Loucy (cell line): ENCODE measurements around the gene CELA2B.
"Not testable (repeated sequence)": the region's sequence is repeated elsewhere in the genome, so short reads cannot be mapped to it uniquely, and the experiment has no call there.

Experiments
- H2AFZ ChIP-seq: fragments of 200-600 bp; sonication (generic); 2 replicates; pipeline ENCODE4 v1.6.0; 2016; ENCODE audit warnings: antibody characterized with exemption, mild to moderate bottlenecking, low read length, moderate library complexity
- H3F3A ChIP-seq: fragments of 200-600 bp; 2 replicates; pipeline ENCODE4 v1.6.0; 2016; ENCODE audit warnings: antibody characterized with exemption, low read depth, mild to moderate bottlenecking
- H3K27me3 ChIP-seq: fragments of 200-600 bp; sonication (generic); 2 replicates; pipeline ENCODE4 v1.6.1; 2014; ENCODE audit warnings: low read length, mild to moderate bottlenecking; ENCODE audit not compliant: insufficient read depth, poor library complexity, severe bottlenecking
- H3K36me3 ChIP-seq: fragments of 200-600 bp; sonication (generic); 2 replicates; pipeline ENCODE4 v1.6.1; 2016; ENCODE audit warnings: low read length; ENCODE audit not compliant: insufficient read depth
- H3K4me1 ChIP-seq: fragments of 200-600 bp; sonication (generic); 2 replicates; pipeline ENCODE4 v1.5.1; 2014; ENCODE audit warnings: low read length, mild to moderate bottlenecking; ENCODE audit not compliant: insufficient read depth, poor library complexity, severe bottlenecking
- H3K4me2 ChIP-seq: fragments of 200-600 bp; sonication (generic); 2 replicates; pipeline ENCODE4 v1.6.0; 2014; ENCODE audit warnings: antibody characterized with exemption, low read length, low read depth, mild to moderate bottlenecking; ENCODE audit not compliant: poor library complexity, severe bottlenecking
- H3K4me3 ChIP-seq: fragments of 200-600 bp; sonication (generic); 2 replicates; pipeline ENCODE4 v1.5.1; 2014; ENCODE audit warnings: low read length, mild to moderate bottlenecking, mixed read lengths; ENCODE audit not compliant: poor library complexity, severe bottlenecking
- H3K79me2 ChIP-seq: fragments of 200-600 bp; sonication (generic); 2 replicates; pipeline ENCODE4 v1.6.1; 2014; ENCODE audit warnings: low read length; ENCODE audit not compliant: insufficient read depth
- H3K9ac ChIP-seq: fragments of 200-600 bp; sonication (generic); 2 replicates; pipeline ENCODE4 v1.6.0; 2014; ENCODE audit warnings: mild to moderate bottlenecking, low read depth, low read length, moderate library complexity; ENCODE audit not compliant: poor library complexity, severe bottlenecking
- H3K9me2 ChIP-seq: fragments of 200-600 bp; sonication (generic); replicated peaks from 2 replicates; pipeline ENCODE4 v1.6.1; 2016; ENCODE audit warnings: low read depth, low read length, mixed read lengths
- H3K9me3 ChIP-seq: fragments of 200-600 bp; sonication (generic); 2 replicates; pipeline ENCODE4 v1.6.1; 2014; ENCODE audit warnings: mild to moderate bottlenecking, antibody characterized with exemption, low read length, low read depth; ENCODE audit not compliant: insufficient read depth
- H4K20me1 ChIP-seq: fragments of 200-600 bp; sonication (generic); 2 replicates; pipeline ENCODE4 v1.6.0; 2014; ENCODE audit warnings: antibody characterized with exemption, low read length, mild to moderate bottlenecking; ENCODE audit not compliant: insufficient read depth, poor library complexity, severe bottlenecking
- CTCF ChIP-seq: fragments of 200-600 bp; sonication (generic); conservative IDR thresholded peaks from 2 replicates; pipeline ENCODE4 v1.5.1; 2014; ENCODE audit warnings: mild to moderate bottlenecking, antibody characterized with exemption, low read length
- EZH2phosphoT487 ChIP-seq: fragments of 200-600 bp; IDR thresholded peaks from 2 replicates; pipeline ENCODE4 v1.6.1; 2018; ENCODE audit warnings: antibody characterized with exemption, mild to moderate bottlenecking, moderate library complexity, borderline replicate concordance

The CELA2B gene

DNA sequence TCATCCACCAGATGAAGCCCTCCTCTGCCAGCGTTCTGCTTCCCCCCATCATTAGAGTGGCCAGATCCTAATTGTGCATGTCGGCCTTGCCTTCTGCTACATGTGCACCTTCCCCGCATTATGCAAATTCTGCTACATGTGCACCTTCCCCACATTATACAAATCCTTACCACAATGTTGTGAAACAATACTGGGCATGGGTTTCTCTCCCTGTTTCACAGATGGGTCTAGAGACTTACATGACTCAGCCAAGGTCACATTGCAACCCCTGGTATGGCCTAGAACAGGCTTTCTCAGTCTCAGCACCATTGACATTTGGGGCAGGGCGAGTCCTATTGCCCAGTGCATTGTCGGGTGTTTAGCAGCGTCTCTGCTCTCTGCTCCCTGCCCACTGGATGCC, 20.4 kb upstream of the CELA2B start:
- Histone ChIP-seq H3F3A (no peaks in the 10 kb centered on the region), H3K36me3 (no peaks in the 10 kb centered on the region), H3K9me3 (no peaks in the 10 kb centered on the region), H3K4me1 (no peaks in the 10 kb centered on the region), H3K79me2 (no peaks in the 10 kb centered on the region), H3K27me3 (no peaks in the 10 kb centered on the region), H3K4me2 (no peak overlapping the region), H3K4me3 (no peak overlapping the region), H2AFZ (no peak overlapping the region), H3K9me2 (no peaks in the 10 kb centered on the region), H4K20me1 (no peaks in the 10 kb centered on the region), H3K9ac (no peak overlapping the region)
- TF ChIP-seq EZH2phosphoT487 (no peak), CTCF (no peak)

DNA sequence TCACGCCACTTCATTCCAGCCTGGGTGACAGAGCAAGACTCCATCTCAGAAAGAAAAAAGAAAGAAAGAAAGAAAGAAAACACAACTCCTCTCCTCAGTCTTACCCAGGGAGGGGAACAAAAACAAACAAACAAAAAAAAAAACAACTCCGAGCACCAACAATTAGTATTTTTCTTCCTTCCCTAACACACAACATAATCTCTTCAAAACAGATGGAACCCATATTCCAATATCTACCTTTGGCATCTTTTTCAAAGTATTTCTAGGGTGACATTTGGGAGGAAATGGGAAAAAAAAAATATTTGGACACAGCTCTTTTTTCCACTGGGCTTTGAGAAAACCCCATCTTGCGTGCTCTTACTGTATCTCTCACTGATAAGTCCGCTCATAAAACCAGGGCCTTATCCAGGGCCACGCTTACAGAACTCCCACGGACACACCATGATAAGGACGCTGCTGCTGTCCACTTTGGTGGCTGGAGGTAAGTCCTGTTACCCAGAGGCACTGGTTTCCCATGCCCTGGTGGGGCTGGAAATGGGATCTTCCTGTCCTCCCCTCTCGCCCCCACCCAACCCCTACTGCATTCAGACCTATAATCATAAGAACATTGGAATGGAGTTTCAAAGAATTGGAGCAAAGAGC, 19.5 kb upstream of the CELA2B start, which contains the start of gene CELA2A:
TSS of gene CELA2A (plus strand) at position 420 of the 642 bp plus-strand sequence. CDS start at position 442, 22 bp downstream.
- TF ChIP-seq EZH2phosphoT487: no peak
- TF ChIP-seq CTCF: no peak
- no peak within 1 kb of the TSS for H3K9ac ChIP-seq
- no peaks in the 10 kb centered on the region for H3K9me3 ChIP-seq
- no peaks in the 10 kb centered on the region for H3K79me2 ChIP-seq
- no peaks in the 10 kb centered on the region for H3K4me1 ChIP-seq
- H2AFZ ChIP-seq: no peak within 1 kb of the TSS
- H3F3A ChIP-seq: no peaks in the 10 kb centered on the region
- H3K27me3 ChIP-seq: no peaks in the 10 kb centered on the region
- H3K4me2 ChIP-seq: no peak within 1 kb of the TSS
- H4K20me1 ChIP-seq: no peaks in the 10 kb centered on the region
- no peak within 1 kb of the TSS for H3K4me3 ChIP-seq
- H3K36me3 ChIP-seq: no peaks in the 10 kb centered on the region
- H3K9me2 ChIP-seq: no peaks in the 10 kb centered on the region

DNA sequence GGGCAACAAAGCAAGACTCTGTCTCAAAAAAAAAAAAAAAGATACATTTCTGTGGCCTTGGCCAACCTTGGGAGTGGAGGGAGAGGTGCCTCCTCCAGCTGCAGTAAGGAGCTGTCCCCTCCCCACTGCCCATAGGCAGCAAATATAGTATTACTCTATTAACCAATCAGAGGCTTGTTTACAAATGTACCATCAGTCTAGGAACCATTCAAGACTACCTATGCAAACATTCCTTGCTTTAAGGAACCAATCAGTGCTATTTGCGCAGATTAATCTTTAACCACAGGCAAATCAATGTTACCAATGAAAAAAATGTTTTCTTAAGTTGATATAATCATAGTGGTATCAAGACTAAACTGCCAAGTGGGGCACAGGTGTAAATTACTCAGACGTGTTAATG, 18.3 kb upstream of the CELA2B start:
- Histone ChIP-seq H4K20me1 (no peaks in the 10 kb centered on the region), H3K9me2 (no peaks in the 10 kb centered on the region), H2AFZ (no peak overlapping the region), H3K4me2 (no peak overlapping the region), H3F3A (no peaks in the 10 kb centered on the region), H3K4me1 (no peaks in the 10 kb centered on the region), H3K4me3 (no peak overlapping the region), H3K9ac (no peak overlapping the region), H3K27me3 (no peaks in the 10 kb centered on the region), H3K9me3 (no peaks in the 10 kb centered on the region), H3K79me2 (no peaks in the 10 kb centered on the region), H3K36me3 (no peaks in the 10 kb centered on the region)
- no peak for TF ChIP-seq CTCF
- TF ChIP-seq EZH2phosphoT487: no peak

DNA sequence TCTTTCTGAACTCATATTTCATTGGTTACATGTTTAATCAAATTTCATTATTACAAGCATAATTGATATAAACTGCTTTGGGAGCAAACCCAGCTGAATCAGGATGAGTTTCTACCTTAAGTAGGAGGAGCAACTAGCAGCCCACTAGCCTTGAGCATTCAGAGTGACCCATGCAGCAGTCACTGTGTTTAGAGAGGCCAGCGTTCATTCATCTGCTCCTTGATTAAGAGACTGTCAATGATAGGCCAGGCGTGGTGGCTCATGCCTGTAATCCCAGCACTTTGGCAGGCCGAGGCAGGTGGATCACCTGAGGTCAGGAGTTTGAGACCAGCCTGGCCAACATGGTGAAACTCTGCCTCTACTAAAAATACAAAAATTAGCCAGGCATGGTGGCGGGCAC, 17.5 kb upstream of the CELA2B start:
- H3F3A ChIP-seq, H3K9ac ChIP-seq, H2AFZ ChIP-seq, H3K36me3 ChIP-seq, H3K79me2 ChIP-seq, H3K9me3 ChIP-seq, H3K27me3 ChIP-seq, H3K4me2 ChIP-seq, H3K4me1 ChIP-seq, H3K4me3 ChIP-seq, H4K20me1 ChIP-seq, H3K9me2 ChIP-seq: not testable (repeated sequence)
